DMS114 treated with DMSO at 0.1 percent for 48 hours (cell line): ENCODE data around the gene CES5A.
"Not testable (repeated sequence)": the region's sequence is repeated elsewhere in the genome, so short reads cannot be mapped to it uniquely, and the experiment has no call there.

Experiments used
- DNase-seq: peaks from one replicate; lab custom pipeline; 2025; ENCODE audit not compliant: unreplicated experiment; lab: John Stamatoyannopoulos, UW

The CES5A gene

GRCh38 chr16:55875273-55875672, at the start of gene CES5A:
Gene CES5A, minus strand, starts transcription at chr16:55875373. Its CDS starts 152 bp downstream, at chr16:55875221.
- DNase-seq = no peak

DNA sequence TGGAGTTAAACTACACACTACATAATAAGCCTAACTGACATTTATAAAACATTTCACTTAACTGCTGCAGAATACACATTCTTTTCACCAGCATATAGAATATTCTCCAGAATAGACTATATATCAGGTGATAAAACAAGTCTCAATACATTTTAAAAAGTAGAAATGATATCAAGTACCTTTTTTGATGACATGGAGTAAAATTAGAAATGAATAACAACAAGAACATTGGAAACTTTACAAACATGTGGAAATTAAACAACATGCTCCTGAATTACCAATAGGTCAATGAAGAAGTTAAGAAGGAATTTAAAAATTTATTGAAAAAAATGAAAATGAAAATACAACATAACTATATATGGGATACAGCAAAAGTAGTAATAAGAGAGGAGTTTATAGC, 47.5 kb upstream of the CES5A start:
- DNase-seq = no peak

GRCh38 chr16:55917373-55918160, 42.4 kb upstream of the CES5A start:
- no peak for DNase-seq

- DNase-seq = no peak
Measured at GRCh38 chr16:55915096-55915827, 40.1 kb upstream of the CES5A start.

DNA sequence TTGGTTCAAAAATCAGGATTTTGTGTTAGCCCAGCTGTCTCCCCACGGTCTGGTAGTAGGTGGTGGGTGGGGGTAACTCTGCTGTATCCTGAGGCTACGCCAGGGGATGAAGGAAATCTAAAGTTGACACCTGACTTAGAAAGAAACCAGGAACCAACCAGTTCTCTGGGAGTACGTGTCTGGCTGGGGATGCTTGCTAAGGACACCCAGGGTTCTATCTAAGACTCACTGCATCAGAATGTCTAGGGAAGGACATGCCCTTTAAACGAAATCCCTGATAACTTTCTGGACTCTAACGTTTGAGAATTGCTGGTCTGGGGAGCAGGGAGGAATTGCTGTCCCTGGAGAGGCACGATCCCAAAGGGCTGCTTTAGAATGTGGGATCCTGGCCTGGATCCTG, 39.2 kb upstream of the CES5A start:
- DNase-seq = no peak

DNA sequence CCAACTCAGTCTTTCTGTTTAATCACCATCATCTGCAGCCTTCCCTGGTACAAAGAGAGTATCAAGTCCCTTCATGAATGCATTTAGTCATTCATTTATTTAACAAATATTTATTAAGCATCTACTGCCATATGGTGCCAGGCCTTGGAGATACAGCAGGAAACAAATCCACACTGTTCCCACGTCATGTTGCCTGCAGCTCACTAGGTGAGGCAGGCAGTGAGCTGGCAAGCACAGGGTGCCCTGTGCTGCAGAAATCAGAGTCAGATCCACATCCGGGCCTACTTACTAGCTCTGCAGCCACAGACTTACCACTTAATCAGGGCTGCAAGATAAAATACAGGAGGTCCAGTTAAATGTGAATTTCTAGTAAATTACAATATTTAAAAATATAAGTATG, 38.5 kb upstream of the CES5A start:
- DNase-seq = no peak

- not testable (repeated sequence) for DNase-seq
Measured at GRCh38 chr16:55913121-55913520, 37.9 kb upstream of the CES5A start.

GRCh38 chr16:55912022-55912421, 36.8 kb upstream of the CES5A start:
- DNase-seq = no peak

DNA sequence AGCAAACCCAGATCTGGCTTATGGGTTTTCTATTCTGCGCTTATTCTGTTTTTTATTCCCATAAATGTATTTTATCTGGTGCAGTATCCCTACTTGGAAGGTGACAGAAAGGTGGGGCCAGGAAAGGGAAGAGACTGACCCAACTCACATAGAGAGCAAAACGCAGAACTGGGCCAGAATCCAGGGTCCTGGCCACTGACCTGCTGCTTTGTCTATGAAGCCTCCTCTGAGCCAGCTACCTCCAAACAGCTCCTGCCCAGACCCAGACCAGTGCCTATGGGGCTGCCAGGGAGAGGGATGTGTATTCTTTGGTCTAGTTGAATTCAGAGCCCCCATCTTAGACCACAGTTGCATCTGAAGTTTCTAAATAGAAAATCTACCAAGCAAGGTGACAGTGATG, 36.4 kb upstream of the CES5A start:
- no peak for DNase-seq

- DNase-seq = no peak
Measured at GRCh38 chr16:55909876-55910275, 34.7 kb upstream of the CES5A start.

- no peak for DNase-seq
Measured at GRCh38 chr16:55908641-55909040, 33.5 kb upstream of the CES5A start.

DNA sequence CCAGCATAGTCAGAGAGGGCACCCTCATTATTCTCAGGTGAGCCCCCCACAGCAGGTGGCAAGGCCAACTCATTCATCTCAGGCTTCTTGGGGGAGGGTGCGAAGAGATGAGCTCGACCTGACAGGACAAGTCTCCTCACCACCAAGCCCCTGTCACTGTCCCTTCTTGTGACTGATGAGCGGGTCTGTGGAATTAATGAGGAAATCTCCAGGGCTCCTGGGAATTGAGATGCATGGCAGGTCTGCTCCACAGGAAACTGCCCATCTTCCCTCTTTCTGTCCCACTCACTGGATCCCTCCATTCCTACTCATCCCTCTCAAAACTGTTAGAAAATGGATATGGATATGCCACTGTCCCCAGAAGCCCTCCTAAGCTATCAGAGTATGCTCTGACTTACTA, 32.5 kb upstream of the CES5A start:
- no peak for DNase-seq

DNA sequence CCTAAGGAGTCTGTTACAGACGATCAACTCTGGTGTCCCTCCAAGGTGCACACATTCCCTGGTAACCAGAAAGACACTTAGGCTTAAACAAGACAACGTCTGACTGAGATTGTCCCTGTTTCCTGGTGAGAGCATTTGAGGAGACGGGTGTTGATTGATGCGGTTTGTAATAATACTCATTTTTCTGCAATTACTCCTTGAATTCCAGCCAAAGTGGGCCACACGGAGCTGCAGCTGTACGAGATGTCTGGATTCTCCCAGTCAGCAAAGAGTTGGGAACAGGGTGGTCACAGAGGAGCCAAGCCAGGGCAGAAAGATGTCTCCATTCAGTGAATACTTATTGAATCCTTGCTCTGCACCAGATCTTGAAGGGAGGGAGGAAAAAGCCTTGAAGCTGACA, 30.9 kb upstream of the CES5A start:
- no peak for DNase-seq

DNA sequence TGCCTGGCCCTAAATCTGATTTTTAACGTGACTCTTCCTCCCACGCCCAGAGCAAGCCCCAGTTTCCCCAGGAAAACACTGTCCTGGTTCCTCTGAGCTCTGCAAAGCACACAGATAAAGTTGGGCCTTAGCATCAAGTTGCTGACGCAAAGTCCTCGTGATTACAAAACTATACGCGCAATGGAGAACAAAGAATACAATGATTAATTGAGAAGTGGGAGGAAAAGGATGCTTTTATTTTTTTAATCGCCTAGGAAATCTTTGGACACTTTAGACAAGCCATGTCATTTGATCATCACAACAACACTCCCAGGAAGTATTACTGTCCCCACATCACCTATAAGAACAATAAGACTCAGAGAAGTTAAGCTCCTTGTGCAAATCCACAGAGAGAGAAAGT, 30.5 kb upstream of the CES5A start:
- no peak for DNase-seq

DNA sequence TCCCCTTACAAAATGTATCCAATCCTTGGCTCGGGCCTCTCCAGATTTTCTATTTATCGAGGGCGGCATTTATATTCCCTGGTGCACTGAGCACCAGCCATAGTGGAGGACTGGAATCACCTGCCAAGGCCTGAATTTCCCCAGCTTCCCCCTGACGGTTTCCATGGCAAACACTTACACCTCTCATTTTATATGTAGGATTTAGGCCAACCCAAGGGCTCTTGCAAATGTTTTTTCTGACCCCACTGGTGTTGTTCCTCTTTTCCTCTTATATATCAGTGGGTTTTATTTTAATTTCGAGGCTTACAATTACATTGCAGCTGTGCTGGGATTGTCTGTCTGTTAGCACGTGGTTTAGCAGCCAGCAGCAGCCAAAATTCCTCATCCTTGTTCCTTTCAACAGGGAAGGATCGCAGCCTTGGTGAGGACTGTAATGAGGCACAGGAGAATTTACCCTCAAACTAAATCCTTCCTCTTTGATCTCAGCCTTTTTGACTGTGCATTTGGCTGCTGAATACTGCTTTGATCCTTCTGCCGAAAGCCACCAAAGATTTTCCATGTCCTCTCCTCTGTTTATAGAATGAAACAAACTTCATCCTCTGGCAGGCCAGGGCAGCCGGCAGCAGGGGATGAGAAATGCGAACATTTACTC, 26.5 kb upstream of the CES5A start:
- no peak for DNase-seq

- no peak for DNase-seq
Measured at GRCh38 chr16:55900616-55901393, 25.6 kb upstream of the CES5A start.

DNA sequence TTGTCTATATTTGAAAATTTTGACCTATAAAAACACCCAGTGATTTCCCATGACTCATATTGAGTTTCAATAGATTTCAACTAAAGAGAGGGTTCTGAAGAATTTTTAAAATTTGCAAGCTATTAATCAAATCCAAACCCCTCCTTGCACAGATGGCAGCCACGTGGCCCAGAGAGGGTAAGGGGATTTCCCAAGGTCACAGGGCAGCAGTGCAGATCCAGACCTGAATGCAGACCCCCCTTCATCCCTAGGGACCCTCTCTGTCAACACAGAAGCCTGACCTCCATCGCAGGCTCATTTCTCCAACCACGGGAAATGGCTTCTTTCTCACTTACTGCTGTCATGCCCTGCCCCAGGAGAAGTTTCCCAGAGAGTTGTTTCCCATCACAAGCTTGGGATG, 24.7 kb upstream of the CES5A start:
- no peak for DNase-seq

- DNase-seq = no peak
Measured at GRCh38 chr16:55898592-55898991, 23.4 kb upstream of the CES5A start.

DNA sequence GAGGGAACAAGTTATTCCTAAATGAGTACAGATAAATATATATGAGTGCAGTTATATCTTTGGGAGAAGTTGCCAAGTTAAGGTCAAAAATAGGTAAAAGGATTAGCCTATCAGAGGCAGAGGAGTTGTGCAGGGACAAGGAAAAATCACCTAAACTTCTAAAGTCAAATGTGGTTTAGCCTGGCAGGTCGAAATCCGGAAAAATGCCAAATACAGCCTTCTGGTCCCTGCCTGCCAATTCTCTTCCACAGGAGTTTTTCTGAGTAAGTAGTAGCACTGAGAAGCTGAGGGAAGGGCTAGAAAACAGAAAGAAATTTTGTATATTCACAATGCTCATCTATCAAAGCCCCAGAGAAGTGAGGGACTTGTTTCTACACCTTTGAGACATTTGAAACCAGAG, 17.6 kb upstream of the CES5A start:
- DNase-seq = no peak

- no peak for DNase-seq
Measured at GRCh38 chr16:55889518-55889917, 14.3 kb upstream of the CES5A start.

- no peak for DNase-seq
Measured at GRCh38 chr16:55888546-55888945, 13.4 kb upstream of the CES5A start.
